ENCODE data around the gene FANCC.

Gene FANCC

GRCh38 chr9:95097279-95097678, 220.2 kb downstream of the FANCC start:
- peaks cover 26% of the 10 kb centered on the region for H3K4me1 ChIP-seq (ENCODE audit: insufficient read depth, insufficient read length)
- H3K27me3 ChIP-seq (ENCODE audit: insufficient read depth, insufficient read length), result no peaks in the 10 kb centered on the region
- H3K9me3 ChIP-seq (ENCODE audit: insufficient read depth, low read length), result no peaks in the 10 kb centered on the region
- DNase-seq (ENCODE audit: low read depth, low spot score), result no peak
- TF ChIP-seq YY1 (IDR thresholded peaks at IDR 0.05; ENCODE audit: insufficient read depth, insufficient read length) (no peak), SUZ12 (IDR thresholded peaks at IDR 0.05; ENCODE audit: extremely low read depth, insufficient read depth, insufficient read length) (no peak), ZNF274 (IDR thresholded peaks at IDR 0.05; ENCODE audit: low read depth, low read length) (no peak)
- peaks cover 36% of the 10 kb centered on the region for H3K36me3 ChIP-seq (ENCODE audit: insufficient read depth, insufficient read length, low read length)
- no peak overlapping the region for H3K4me3 ChIP-seq (ENCODE audit: insufficient read length, low read depth)
- H3K9ac ChIP-seq (ENCODE audit: insufficient read length, low read depth), result no peak overlapping the region

- TF ChIP-seq ZNF274 (IDR thresholded peaks at IDR 0.05; ENCODE audit: low read depth, low read length), result no peak
- no peak for TF ChIP-seq SUZ12 (IDR thresholded peaks at IDR 0.05; ENCODE audit: extremely low read depth, insufficient read depth, insufficient read length)
- TF ChIP-seq YY1 (IDR thresholded peaks at IDR 0.05; ENCODE audit: insufficient read depth, insufficient read length), result no peak
- Histone ChIP-seq H3K4me3 (ENCODE audit: insufficient read length, low read depth) (no peak overlapping the region), H3K9ac (ENCODE audit: insufficient read length, low read depth) (no peak overlapping the region), H3K27me3 (ENCODE audit: insufficient read depth, insufficient read length) (no peaks in the 10 kb centered on the region), H3K4me1 (ENCODE audit: insufficient read depth, insufficient read length) (peaks cover 26% of the 10 kb centered on the region), H3K36me3 (ENCODE audit: insufficient read depth, insufficient read length, low read length) (peaks cover 34% of the 10 kb centered on the region), H3K9me3 (ENCODE audit: insufficient read depth, low read length) (no peaks in the 10 kb centered on the region)
- DNase-seq (ENCODE audit: low read depth, low spot score), result no peak
Measured at GRCh38 chr9:95096807-95097206, 220.7 kb downstream of the FANCC start.

- Histone ChIP-seq H3K9me3 (ENCODE audit: insufficient read depth, low read length) (no peaks in the 10 kb centered on the region), H3K36me3 (ENCODE audit: insufficient read depth, insufficient read length, low read length) (peaks cover 30% of the 10 kb centered on the region), H3K27me3 (ENCODE audit: insufficient read depth, insufficient read length) (no peaks in the 10 kb centered on the region), H3K9ac (ENCODE audit: insufficient read length, low read depth) (no peak overlapping the region), H3K4me3 (ENCODE audit: insufficient read length, low read depth) (no peak overlapping the region), H3K4me1 (ENCODE audit: insufficient read depth, insufficient read length) (peaks cover 31% of the 10 kb centered on the region)
- TF ChIP-seq ZNF274 (IDR thresholded peaks at IDR 0.05; ENCODE audit: low read depth, low read length), result no peak
- TF ChIP-seq YY1 (IDR thresholded peaks at IDR 0.05; ENCODE audit: insufficient read depth, insufficient read length), result no peak
- TF ChIP-seq SUZ12 (IDR thresholded peaks at IDR 0.05; ENCODE audit: extremely low read depth, insufficient read depth, insufficient read length), result no peak
- DNase-seq (ENCODE audit: low read depth, low spot score), result no peak
Measured at GRCh38 chr9:95096381-95096780, 221.1 kb downstream of the FANCC start.

- no peaks in the 10 kb centered on the region for H3K27me3 ChIP-seq (ENCODE audit: insufficient read depth, insufficient read length)
- H3K4me1 ChIP-seq (ENCODE audit: insufficient read depth, insufficient read length), result peaks cover 36% of the 10 kb centered on the region
- H3K9me3 ChIP-seq (ENCODE audit: insufficient read depth, low read length), result no peaks in the 10 kb centered on the region
- H3K36me3 ChIP-seq (ENCODE audit: insufficient read depth, insufficient read length, low read length), result peaks cover 25% of the 10 kb centered on the region
- H3K9ac ChIP-seq (ENCODE audit: insufficient read length, low read depth), result no peak overlapping the region
- no peak for TF ChIP-seq YY1 (IDR thresholded peaks at IDR 0.05; ENCODE audit: insufficient read depth, insufficient read length)
- no peak for TF ChIP-seq SUZ12 (IDR thresholded peaks at IDR 0.05; ENCODE audit: extremely low read depth, insufficient read depth, insufficient read length)
- no peak for TF ChIP-seq ZNF274 (IDR thresholded peaks at IDR 0.05; ENCODE audit: low read depth, low read length)
- no peak overlapping the region for H3K4me3 ChIP-seq (ENCODE audit: insufficient read length, low read depth)
- no peak for DNase-seq (ENCODE audit: low read depth, low spot score)
Measured at GRCh38 chr9:95095641-95096355, 221.7 kb downstream of the FANCC start.

- H3K9me3 ChIP-seq (ENCODE audit: insufficient read depth, low read length), result no peaks in the 10 kb centered on the region
- H3K4me1 ChIP-seq (ENCODE audit: insufficient read depth, insufficient read length), result peaks cover 42% of the 10 kb centered on the region
- DNase-seq (ENCODE audit: low read depth, low spot score), result no peak
- peak overlapping the region; percentile 68 for H3K9ac ChIP-seq (ENCODE audit: insufficient read length, low read depth)
- no peaks in the 10 kb centered on the region for H3K27me3 ChIP-seq (ENCODE audit: insufficient read depth, insufficient read length)
- no peak overlapping the region for H3K4me3 ChIP-seq (ENCODE audit: insufficient read length, low read depth)
- TF ChIP-seq SUZ12 (IDR thresholded peaks at IDR 0.05; ENCODE audit: extremely low read depth, insufficient read depth, insufficient read length), result no peak
- TF ChIP-seq ZNF274 (IDR thresholded peaks at IDR 0.05; ENCODE audit: low read depth, low read length), result no peak
- TF ChIP-seq YY1 (IDR thresholded peaks at IDR 0.05; ENCODE audit: insufficient read depth, insufficient read length), result no peak
- peaks cover 18% of the 10 kb centered on the region for H3K36me3 ChIP-seq (ENCODE audit: insufficient read depth, insufficient read length, low read length)
Measured at GRCh38 chr9:95094002-95094401, 223.5 kb downstream of the FANCC start.

- H3K4me1 ChIP-seq (ENCODE audit: insufficient read depth, insufficient read length), result peaks cover 45% of the 10 kb centered on the region
- TF ChIP-seq ZNF274 (IDR thresholded peaks at IDR 0.05; ENCODE audit: low read depth, low read length) (no peak), YY1 (IDR thresholded peaks at IDR 0.05; ENCODE audit: insufficient read depth, insufficient read length) (no peak), SUZ12 (IDR thresholded peaks at IDR 0.05; ENCODE audit: extremely low read depth, insufficient read depth, insufficient read length) (no peak)
- H3K36me3 ChIP-seq (ENCODE audit: insufficient read depth, insufficient read length, low read length), result peaks cover 20% of the 10 kb centered on the region
- H3K9ac ChIP-seq (ENCODE audit: insufficient read length, low read depth), result peak overlapping the region; percentile 68
- no peaks in the 10 kb centered on the region for H3K9me3 ChIP-seq (ENCODE audit: insufficient read depth, low read length)
- H3K27me3 ChIP-seq (ENCODE audit: insufficient read depth, insufficient read length), result no peaks in the 10 kb centered on the region
- no peak overlapping the region for H3K4me3 ChIP-seq (ENCODE audit: insufficient read length, low read depth)
- DNase-seq (ENCODE audit: low read depth, low spot score), result no peak
Measured at GRCh38 chr9:95093586-95093985, 223.9 kb downstream of the FANCC start.

GRCh38 chr9:95092262-95093072, 225.0 kb downstream of the FANCC start:
- H3K9me3 ChIP-seq (ENCODE audit: insufficient read depth, low read length), result no peaks in the 10 kb centered on the region
- no peak for DNase-seq (ENCODE audit: low read depth, low spot score)
- no peak overlapping the region for H3K4me3 ChIP-seq (ENCODE audit: insufficient read length, low read depth)
- TF ChIP-seq ZNF274 (IDR thresholded peaks at IDR 0.05; ENCODE audit: low read depth, low read length) (no peak), YY1 (IDR thresholded peaks at IDR 0.05; ENCODE audit: insufficient read depth, insufficient read length) (no peak), SUZ12 (IDR thresholded peaks at IDR 0.05; ENCODE audit: extremely low read depth, insufficient read depth, insufficient read length) (no peak)
- peaks cover 17% of the 10 kb centered on the region for H3K36me3 ChIP-seq (ENCODE audit: insufficient read depth, insufficient read length, low read length)
- H3K27me3 ChIP-seq (ENCODE audit: insufficient read depth, insufficient read length), result no peaks in the 10 kb centered on the region
- H3K4me1 ChIP-seq (ENCODE audit: insufficient read depth, insufficient read length), result peaks cover 46% of the 10 kb centered on the region
- peak overlapping the region; percentile 61 for H3K9ac ChIP-seq (ENCODE audit: insufficient read length, low read depth)
